Activated naive CD8-positive, alpha-beta T cell treated with anti-CD3 and anti-CD28 coated beads, Interleukin-2, amount 50 U/mL, for 24 hours (primary cell): ENCODE data around the gene PLCD1.
"Not testable (repeated sequence)": the region's sequence is repeated elsewhere in the genome, so short reads cannot be mapped to it uniquely, and the experiment has no call there.

Experiments
- ATAC-seq: fragments of 150-1000 bp; cut with Tn5 transposase; one replicate; pipeline ENCODE4 v1.10.0; 2021
- DNase-seq: peaks from one replicate; pipeline ENCODE4 v3.0.0; 2021
- H3K27ac Mint-ChIP-seq: one replicate; pipeline ENCODE4 v1.8.0; 2021; ENCODE audit warnings: mild to moderate bottlenecking, mixed read lengths
- H3K27me3 Mint-ChIP-seq: one replicate; pipeline ENCODE4 v1.8.0; 2021; ENCODE audit warnings: mixed read lengths
- H3K36me3 Mint-ChIP-seq: one replicate; pipeline ENCODE4 v1.8.0; 2021; ENCODE audit warnings: low read depth, mixed read lengths
- H3K4me1 Mint-ChIP-seq: one replicate; pipeline ENCODE4 v1.8.0; 2021; ENCODE audit warnings: mixed read lengths
- H3K4me3 Mint-ChIP-seq: one replicate; pipeline ENCODE4 v1.8.0; 2021; ENCODE audit warnings: mild to moderate bottlenecking, moderate library complexity, mixed read lengths
- H3K9me3 Mint-ChIP-seq: one replicate; pipeline ENCODE4 v1.8.0; 2021; ENCODE audit warnings: mixed read lengths

Gene PLCD1

GRCh38 chr3:38029400-38030125, at the start of gene PLCD1:
Gene PLCD1, minus strand, starts transcription at chr3:38029642. Its CDS starts 103 bp downstream, at chr3:38029539.
- H3K36me3 Mint-ChIP-seq: no peaks in the 10 kb centered on the region
- ATAC-seq (no peak), DNase-seq (peak; percentile 35)
- peaks cover 28% of the 10 kb centered on the region for H3K4me1 Mint-ChIP-seq
- H3K27ac Mint-ChIP-seq: no peak within 1 kb of the TSS
- H3K9me3 Mint-ChIP-seq: no peaks in the 10 kb centered on the region
- peaks cover 22% of the 10 kb centered on the region for H3K27me3 Mint-ChIP-seq
- peak within 1 kb of the TSS; percentile 18 for H3K4me3 Mint-ChIP-seq

- ATAC-seq, H3K27me3 Mint-ChIP-seq, H3K9me3 Mint-ChIP-seq, DNase-seq, H3K4me3 Mint-ChIP-seq, H3K4me1 Mint-ChIP-seq, H3K36me3 Mint-ChIP-seq: not testable (repeated sequence)
- peak overlapping the region; percentile 22 for H3K27ac Mint-ChIP-seq
These were observed 47.6 kb upstream of the PLCD1 start for GRCh38 chr3:38077073-38077472.

- ATAC-seq (no peak), DNase-seq (no peak)
- H3K27ac Mint-ChIP-seq: no peak overlapping the region
- no peak overlapping the region for H3K4me3 Mint-ChIP-seq
- no peaks in the 10 kb centered on the region for H3K27me3 Mint-ChIP-seq
- no peaks in the 10 kb centered on the region for H3K36me3 Mint-ChIP-seq
- no peaks in the 10 kb centered on the region for H3K4me1 Mint-ChIP-seq
- H3K9me3 Mint-ChIP-seq: no peaks in the 10 kb centered on the region
These were observed 40.6 kb upstream of the PLCD1 start for GRCh38 chr3:38070013-38070412.

- H3K4me1 Mint-ChIP-seq: no peaks in the 10 kb centered on the region
- no peak overlapping the region for H3K27ac Mint-ChIP-seq
These were observed 38.2 kb upstream of the PLCD1 start for GRCh38 chr3:38067508-38068233.

GRCh38 chr3:38064453-38064852, 35.0 kb upstream of the PLCD1 start:
- not testable (repeated sequence) for H3K9me3 Mint-ChIP-seq, H3K4me1 Mint-ChIP-seq, ATAC-seq, H3K4me3 Mint-ChIP-seq, DNase-seq, H3K27me3 Mint-ChIP-seq, H3K27ac Mint-ChIP-seq, H3K36me3 Mint-ChIP-seq

More at GRCh38 chr3:38067508-38068233, 38.2 kb upstream of the PLCD1 start:
- DNase-seq (no peak), ATAC-seq (no peak)
- H3K27me3 Mint-ChIP-seq: no peaks in the 10 kb centered on the region
- peaks cover 2% of the 10 kb centered on the region for H3K36me3 Mint-ChIP-seq
- no peak overlapping the region for H3K4me3 Mint-ChIP-seq
- H3K9me3 Mint-ChIP-seq: no peaks in the 10 kb centered on the region

- Mint-ChIP-seq H3K27ac (no peak overlapping the region), H3K4me1 (no peaks in the 10 kb centered on the region), H3K4me3 (no peak overlapping the region), H3K9me3 (no peaks in the 10 kb centered on the region), H3K36me3 (peaks cover 2% of the 10 kb centered on the region), H3K27me3 (no peaks in the 10 kb centered on the region)
- ATAC-seq: no peak
- no peak for DNase-seq
These were observed 33.4 kb upstream of the PLCD1 start for GRCh38 chr3:38062809-38063208.

- H3K27me3 Mint-ChIP-seq: no peaks in the 10 kb centered on the region
- DNase-seq (no peak), ATAC-seq (no peak)
- no peaks in the 10 kb centered on the region for H3K4me1 Mint-ChIP-seq
- H3K4me3 Mint-ChIP-seq: no peak overlapping the region
- H3K36me3 Mint-ChIP-seq: peaks cover 2% of the 10 kb centered on the region
- no peaks in the 10 kb centered on the region for H3K9me3 Mint-ChIP-seq
- no peak overlapping the region for H3K27ac Mint-ChIP-seq
These were observed 30.1 kb upstream of the PLCD1 start for GRCh38 chr3:38059591-38059990.

- ATAC-seq: no peak
- no peak overlapping the region for H3K27ac Mint-ChIP-seq
- no peaks in the 10 kb centered on the region for H3K9me3 Mint-ChIP-seq
- no peaks in the 10 kb centered on the region for H3K27me3 Mint-ChIP-seq
- H3K4me3 Mint-ChIP-seq: no peak overlapping the region
- no peak for DNase-seq
- peaks cover 2% of the 10 kb centered on the region for H3K36me3 Mint-ChIP-seq
- no peaks in the 10 kb centered on the region for H3K4me1 Mint-ChIP-seq
These were observed 29.7 kb upstream of the PLCD1 start for GRCh38 chr3:38059148-38059547.

- H3K4me3 Mint-ChIP-seq: no peak overlapping the region
These were observed 25.1 kb upstream of the PLCD1 start for GRCh38 chr3:38054499-38055001.

GRCh38 chr3:38053813-38054498, 24.5 kb upstream of the PLCD1 start:
- H3K27ac Mint-ChIP-seq, H3K4me1 Mint-ChIP-seq, H3K36me3 Mint-ChIP-seq, ATAC-seq, H3K4me3 Mint-ChIP-seq, DNase-seq, H3K9me3 Mint-ChIP-seq, H3K27me3 Mint-ChIP-seq: not testable (repeated sequence)

More at GRCh38 chr3:38054499-38055001, 25.1 kb upstream of the PLCD1 start:
- Mint-ChIP-seq H3K27me3 (no peaks in the 10 kb centered on the region), H3K36me3 (no peaks in the 10 kb centered on the region), H3K27ac (no peak overlapping the region), H3K4me1 (no peaks in the 10 kb centered on the region), H3K9me3 (no peaks in the 10 kb centered on the region)
- no peak for DNase-seq
- ATAC-seq: no peak

- not testable (repeated sequence) for DNase-seq, H3K36me3 Mint-ChIP-seq, H3K4me3 Mint-ChIP-seq, ATAC-seq, H3K9me3 Mint-ChIP-seq, H3K4me1 Mint-ChIP-seq, H3K27me3 Mint-ChIP-seq, H3K27ac Mint-ChIP-seq
These were observed 23.8 kb upstream of the PLCD1 start for GRCh38 chr3:38053286-38053685.

GRCh38 chr3:38051131-38051530, 21.7 kb upstream of the PLCD1 start:
- Mint-ChIP-seq H3K27me3 (no peaks in the 10 kb centered on the region), H3K9me3 (no peaks in the 10 kb centered on the region), H3K4me1 (no peaks in the 10 kb centered on the region), H3K27ac (no peak overlapping the region), H3K36me3 (no peaks in the 10 kb centered on the region), H3K4me3 (no peak overlapping the region)
- DNase-seq: no peak
- ATAC-seq: no peak

- DNase-seq: no peak
- H3K36me3 Mint-ChIP-seq: no peaks in the 10 kb centered on the region
These were observed 20.1 kb upstream of the PLCD1 start for GRCh38 chr3:38049358-38050126.

GRCh38 chr3:38047896-38048295, 18.5 kb upstream of the PLCD1 start:
- no peaks in the 10 kb centered on the region for H3K27me3 Mint-ChIP-seq
- no peak overlapping the region for H3K27ac Mint-ChIP-seq
- no peak overlapping the region for H3K4me3 Mint-ChIP-seq
- H3K36me3 Mint-ChIP-seq: no peaks in the 10 kb centered on the region
- no peaks in the 10 kb centered on the region for H3K9me3 Mint-ChIP-seq
- H3K4me1 Mint-ChIP-seq: no peaks in the 10 kb centered on the region
- DNase-seq (no peak), ATAC-seq (no peak)

More at GRCh38 chr3:38049358-38050126, 20.1 kb upstream of the PLCD1 start:
- no peaks in the 10 kb centered on the region for H3K9me3 Mint-ChIP-seq
- H3K4me3 Mint-ChIP-seq: no peak overlapping the region
- no peak for ATAC-seq
- H3K27me3 Mint-ChIP-seq: no peaks in the 10 kb centered on the region
- H3K4me1 Mint-ChIP-seq: no peaks in the 10 kb centered on the region
- H3K27ac Mint-ChIP-seq: no peak overlapping the region
